Embryonic facial prominence (tissue), 1 donor: ENCODE measurements around the gene TTL.
A peak's percentile ranks its signal among the peaks of the same experiment; 100 is the strongest.
"Not testable (repeated sequence)": the region's sequence is repeated elsewhere in the genome, so short reads cannot be mapped to it uniquely, and the experiment has no call there.

Experiments used
- DNase-seq: peaks from one replicate; pipeline ENCODE4 v3.0.0-alpha.2; 2016; ENCODE audit errors: extremely low spot score

TTL gene

GRCh38 chr2:112474844-112475486 lies 7.0 kb upstream of the TTL start:
- no peak for DNase-seq

DNA sequence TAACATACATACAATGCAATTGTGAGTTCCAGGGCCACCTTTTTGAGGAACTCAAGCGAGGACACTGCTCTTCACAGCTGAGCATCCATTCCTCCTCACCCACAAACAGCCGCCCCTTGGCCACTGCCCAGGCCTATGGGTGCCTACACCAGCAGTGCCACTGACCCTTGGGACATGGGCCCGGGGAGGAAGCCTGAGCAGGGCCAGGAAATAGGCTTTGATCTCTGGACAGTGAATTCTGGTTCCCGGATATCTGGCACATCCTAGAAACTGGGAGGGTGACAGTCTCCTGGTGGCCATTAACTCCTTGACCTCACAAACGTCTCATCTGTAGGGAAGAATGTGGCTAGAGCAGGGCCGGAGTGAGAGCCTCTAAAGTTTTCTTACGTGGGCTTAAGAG lies 5.5 kb upstream of the TTL start:
- DNase-seq = no peak

DNA sequence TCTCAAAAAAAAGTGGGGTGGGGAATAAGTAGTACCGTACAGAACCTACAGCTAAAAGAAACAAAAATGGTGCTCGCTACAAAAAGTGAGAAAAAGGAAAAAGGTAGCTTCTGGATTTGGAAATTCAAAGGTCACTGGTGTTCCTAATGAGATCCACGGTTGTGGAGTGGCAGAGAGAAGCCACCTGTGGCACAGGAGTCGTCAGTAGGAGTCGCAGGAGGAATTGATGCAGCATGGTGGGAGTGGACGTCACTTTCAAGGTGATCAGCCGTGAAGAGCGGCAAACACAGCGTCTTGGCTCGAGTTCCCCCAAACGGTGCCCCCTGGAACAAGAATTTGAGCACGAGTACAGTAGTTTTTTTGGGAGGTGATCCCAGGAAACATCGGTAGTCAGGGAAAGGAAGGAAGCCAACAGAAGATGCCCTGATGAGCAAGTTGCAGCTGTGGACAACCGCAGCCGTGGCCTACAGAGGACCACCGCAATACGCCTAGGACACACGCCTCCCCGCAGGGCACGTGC lies 1.4 kb upstream of the TTL start:
- no peak for DNase-seq

GRCh38 chr2:112481050-112481527 lies 867 bp upstream of the TTL start:
- peak; percentile 48 for DNase-seq

- no peak for DNase-seq
Measured at GRCh38 chr2:112482309-112483041, 519 bp downstream of the TTL start.

GRCh38 chr2:112483042-112483473 lies 1.1 kb downstream of the TTL start:
- DNase-seq = no peak

DNA sequence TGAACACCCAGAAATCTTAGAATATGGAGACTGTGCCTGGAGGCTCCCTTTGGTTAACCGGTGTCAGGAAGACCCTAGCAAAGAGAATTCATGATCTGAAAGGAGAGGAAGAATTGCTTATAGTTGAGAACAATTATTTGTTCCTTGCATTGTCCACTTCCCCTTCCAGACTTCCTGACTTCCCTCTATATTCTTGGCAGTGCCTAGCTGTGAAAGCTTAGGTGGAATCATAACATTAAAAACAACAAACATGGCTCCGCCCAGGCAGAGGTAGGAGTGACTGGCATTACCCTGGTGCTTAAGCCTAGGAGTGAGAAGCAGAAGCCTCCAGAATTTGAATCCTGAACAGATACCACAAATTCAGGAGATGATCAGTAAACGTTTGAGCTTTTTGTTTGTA lies 1.9 kb downstream of the TTL start:
- no peak for DNase-seq

DNA sequence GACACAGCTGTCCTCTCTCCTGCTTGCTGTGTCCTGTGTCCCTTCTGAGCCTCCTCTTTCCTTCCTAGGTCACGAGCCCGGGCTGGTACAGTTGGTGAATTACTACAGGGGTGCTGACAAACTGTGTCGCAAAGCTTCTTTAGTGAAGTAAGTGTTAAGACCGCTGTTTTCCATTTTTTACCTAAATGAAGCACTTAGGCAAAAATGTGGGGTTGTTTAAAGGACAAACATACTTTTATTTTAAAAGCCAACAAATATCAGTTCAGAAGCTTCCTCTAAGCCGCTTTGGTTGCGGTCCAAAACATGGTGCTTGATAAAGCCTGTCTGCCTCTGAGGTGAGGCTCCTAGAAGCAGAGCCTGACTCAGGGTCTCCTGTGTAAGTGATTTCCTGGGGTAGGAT lies 3.9 kb downstream of the TTL start:
- no peak for DNase-seq

DNA sequence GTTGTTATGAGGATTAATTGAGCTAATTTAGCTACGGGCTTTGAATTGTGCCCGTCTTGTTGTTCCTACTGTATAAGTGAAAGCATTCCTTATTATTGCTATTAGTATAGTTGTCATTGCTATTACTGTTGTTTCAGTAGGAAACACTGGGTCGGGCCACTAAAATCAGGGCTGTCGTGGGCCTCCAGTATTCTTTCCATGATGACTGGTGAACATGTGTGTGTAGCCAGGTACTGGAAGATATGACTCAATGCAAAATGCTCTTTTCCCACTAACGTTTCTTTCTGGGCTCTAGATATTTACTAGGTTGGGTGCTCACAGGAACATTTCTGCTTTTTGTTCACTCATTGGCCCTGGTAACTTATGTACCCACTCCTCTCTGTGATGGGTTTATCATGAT lies 4.9 kb downstream of the TTL start:
- DNase-seq = no peak

DNA sequence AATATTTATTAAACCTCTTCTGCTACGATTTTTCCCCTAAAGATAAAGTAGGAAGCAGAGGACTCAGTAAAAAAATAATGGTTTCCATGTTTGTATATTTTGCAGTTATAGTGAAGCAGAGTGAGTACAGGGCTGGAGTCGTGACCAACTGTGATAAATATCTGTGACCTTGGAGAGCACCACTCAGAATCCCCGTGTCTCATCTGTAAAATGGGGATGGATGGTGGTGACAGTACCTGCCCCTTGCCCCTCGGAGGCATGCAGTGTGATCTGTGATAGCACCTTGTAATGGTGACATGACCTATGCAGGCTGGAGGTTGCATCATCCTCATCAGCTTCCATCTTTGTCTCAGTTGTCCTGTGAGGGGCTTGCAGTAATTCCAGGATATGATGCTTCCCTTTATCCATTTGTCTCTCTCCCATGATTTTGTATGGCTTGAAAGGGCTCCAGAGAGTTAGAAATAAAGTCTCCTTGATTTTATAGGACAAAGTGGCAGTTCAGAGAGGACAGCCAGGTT lies 5.5 kb downstream of the TTL start:
- DNase-seq = no peak

GRCh38 chr2:112488201-112488600 lies 6.2 kb downstream of the TTL start:
- no peak for DNase-seq

- no peak for DNase-seq
Measured at GRCh38 chr2:112491946-112492345, 10.0 kb downstream of the TTL start.

DNA sequence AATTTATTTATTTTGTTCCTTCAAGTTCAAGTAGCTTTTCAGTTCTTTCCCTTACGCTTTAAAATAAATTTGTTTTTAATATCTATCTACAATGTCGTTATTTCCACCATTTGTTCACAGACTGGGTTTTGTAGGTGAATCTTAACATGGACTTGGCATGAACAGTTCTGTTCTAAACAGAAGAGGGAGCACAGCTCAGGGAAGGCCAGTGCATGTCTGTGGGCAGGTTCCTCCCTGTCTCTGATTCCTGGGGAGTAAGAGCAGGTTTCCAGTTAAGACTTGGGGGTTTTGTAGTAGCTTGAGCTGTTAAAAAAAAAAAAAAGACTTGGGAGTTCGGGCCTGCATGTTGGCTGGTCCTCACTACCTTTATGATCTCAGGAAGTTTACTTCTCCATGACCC lies 11.1 kb downstream of the TTL start:
- no peak for DNase-seq

DNA sequence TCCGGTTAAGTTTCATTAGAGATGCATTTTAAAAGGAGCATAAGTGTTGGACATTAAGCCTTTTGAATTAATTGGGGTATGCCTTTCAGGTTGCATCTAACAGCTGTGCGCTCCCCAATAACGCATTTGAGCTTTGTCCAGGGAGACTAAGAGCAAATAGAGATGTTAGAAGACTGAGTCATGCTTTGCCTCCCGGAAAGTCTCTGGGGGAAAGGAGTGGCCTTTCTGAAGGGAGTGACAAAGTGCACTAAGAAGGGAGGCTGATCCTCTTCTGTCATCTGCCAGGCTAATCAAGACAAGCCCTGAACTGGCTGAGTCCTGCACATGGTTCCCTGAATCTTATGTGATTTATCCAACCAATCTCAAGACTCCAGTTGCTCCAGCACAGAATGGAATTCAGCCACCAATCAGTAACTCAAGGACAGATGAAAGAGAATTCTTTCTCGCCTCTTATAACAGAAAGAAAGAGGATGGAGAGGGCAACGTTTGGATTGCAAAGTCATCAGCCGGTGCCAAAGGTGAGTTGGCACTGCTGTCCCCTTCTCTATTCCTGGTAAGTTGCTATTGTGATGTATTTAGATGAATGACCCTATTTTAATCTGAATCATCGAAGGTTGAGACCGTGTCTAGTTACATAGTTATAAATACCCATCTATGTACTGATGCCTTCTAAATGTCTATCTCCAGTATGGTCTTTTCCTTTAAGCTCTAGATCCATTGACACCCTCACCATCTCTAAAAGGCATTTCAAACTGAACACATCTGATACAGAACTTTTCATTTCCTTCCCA lies 12.1 kb downstream of the TTL start:
- DNase-seq = no peak

GRCh38 chr2:112494828-112495227 lies 12.9 kb downstream of the TTL start:
- DNase-seq = no peak

GRCh38 chr2:112495878-112496277 lies 13.9 kb downstream of the TTL start:
- not testable (repeated sequence) for DNase-seq

GRCh38 chr2:112500850-112501484 lies 19.0 kb downstream of the TTL start:
- DNase-seq = not testable (repeated sequence)

GRCh38 chr2:112509239-112509998 lies 27.5 kb downstream of the TTL start:
- DNase-seq = not testable (repeated sequence)

- no peak for DNase-seq
Measured at GRCh38 chr2:112516801-112517200, 34.8 kb downstream of the TTL start.

GRCh38 chr2:112518807-112519206 lies 36.9 kb downstream of the TTL start:
- no peak for DNase-seq

DNA sequence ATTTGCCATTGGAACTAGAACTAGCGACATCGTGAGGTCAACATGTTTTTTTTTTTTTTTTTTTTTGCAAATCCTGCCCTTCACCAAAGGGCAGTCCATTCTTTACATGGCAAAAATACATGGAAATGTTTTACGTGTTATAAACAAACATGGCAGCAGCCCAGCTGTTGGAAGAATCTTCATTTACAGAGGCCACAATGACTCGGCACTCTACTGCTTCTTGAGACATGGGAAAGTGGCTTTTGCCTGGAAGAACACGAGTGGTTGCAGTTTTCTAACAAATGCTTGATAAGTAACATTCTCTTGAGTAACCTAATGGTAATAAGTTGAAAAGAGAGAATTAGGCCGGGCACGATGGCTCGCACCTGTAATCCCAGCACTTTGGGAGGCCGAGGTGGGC lies 37.5 kb downstream of the TTL start:
- DNase-seq = no peak
